ENCODE results near the gene STAMBPL1. TPM values are rescaled to one million over a fixed set of nuclear protein-coding genes. Genes with fewer than 3 reads are reported as not detected.

STAMBPL1 gene
- total RNA-seq, 1 donor from 2014 or later, result 8.4 TPM

DNA sequence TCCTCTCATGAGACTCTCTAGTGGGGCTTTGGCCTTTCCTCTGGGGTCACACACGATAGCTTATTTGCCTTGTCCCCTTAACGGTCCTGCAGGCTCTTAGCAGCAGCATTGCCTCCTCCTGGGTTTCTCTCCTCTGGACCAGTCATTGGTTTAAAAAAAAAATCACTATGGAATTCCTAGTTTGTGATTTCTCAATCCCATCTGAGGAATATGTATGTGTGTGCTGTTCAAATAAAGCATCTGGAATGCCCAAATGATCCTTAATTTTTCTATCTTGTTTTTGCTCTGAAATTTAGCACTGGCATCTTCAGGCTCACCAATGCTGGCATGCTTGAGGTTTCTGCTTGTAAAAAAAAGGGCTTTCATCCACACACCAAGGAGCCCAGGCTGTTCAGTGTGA, 42.0 kb downstream of the STAMBPL1 start:
- H3K4me1 Mint-ChIP-seq (ENCODE audit: unreplicated experiment), result peaks cover 22% of the 10 kb centered on the region
- no peaks in the 10 kb centered on the region for H3K36me3 Mint-ChIP-seq
- H3K4me3 Mint-ChIP-seq, result no peak overlapping the region
- no peaks in the 10 kb centered on the region for H3K9me3 Mint-ChIP-seq
- TF ChIP-seq, protein P1, sequence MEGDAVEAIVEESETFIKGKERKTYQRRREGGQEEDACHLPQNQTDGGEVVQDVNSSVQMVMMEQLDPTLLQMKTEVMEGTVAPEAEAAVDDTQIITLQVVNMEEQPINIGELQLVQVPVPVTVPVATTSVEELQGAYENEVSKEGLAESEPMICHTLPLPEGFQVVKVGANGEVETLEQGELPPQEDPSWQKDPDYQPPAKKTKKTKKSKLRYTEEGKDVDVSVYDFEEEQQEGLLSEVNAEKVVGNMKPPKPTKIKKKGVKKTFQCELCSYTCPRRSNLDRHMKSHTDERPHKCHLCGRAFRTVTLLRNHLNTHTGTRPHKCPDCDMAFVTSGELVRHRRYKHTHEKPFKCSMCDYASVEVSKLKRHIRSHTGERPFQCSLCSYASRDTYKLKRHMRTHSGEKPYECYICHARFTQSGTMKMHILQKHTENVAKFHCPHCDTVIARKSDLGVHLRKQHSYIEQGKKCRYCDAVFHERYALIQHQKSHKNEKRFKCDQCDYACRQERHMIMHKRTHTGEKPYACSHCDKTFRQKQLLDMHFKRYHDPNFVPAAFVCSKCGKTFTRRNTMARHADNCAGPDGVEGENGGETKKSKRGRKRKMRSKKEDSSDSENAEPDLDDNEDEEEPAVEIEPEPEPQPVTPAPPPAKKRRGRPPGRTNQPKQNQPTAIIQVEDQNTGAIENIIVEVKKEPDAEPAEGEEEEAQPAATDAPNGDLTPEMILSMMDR (conservative IDR thresholded peaks at IDR 0.05), result no peak
- DNase-seq (ENCODE audit: extremely low spot score, unreplicated experiment), result no peak
- H3K27me3 Mint-ChIP-seq, result no peaks in the 10 kb centered on the region
- no peak overlapping the region for H3K27ac Mint-ChIP-seq

DNA sequence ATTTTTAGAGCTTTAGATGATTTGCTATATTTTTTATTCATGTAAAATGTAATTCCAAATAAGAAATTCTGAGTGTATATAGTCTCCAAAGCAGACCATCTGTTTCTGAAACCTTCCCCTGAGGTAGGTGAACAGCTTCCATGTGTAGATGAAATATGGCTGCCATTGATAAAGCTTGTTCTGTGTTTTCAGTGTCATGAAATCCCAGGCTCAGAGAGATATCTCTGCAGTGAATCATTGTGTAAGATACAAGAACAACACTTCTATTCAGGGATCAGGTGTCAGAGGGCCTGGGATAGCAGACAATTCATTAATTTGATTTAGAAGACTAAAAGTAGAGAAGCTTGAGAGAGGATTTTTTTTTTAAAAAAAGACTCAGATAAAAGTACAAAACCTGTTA, 43.5 kb downstream of the STAMBPL1 start:
- peaks cover 29% of the 10 kb centered on the region for H3K4me1 Mint-ChIP-seq (ENCODE audit: unreplicated experiment)
- TF ChIP-seq, protein P1 (conservative IDR thresholded peaks at IDR 0.05), result no peak
- no peak for DNase-seq (ENCODE audit: extremely low spot score, unreplicated experiment)
- no peaks in the 10 kb centered on the region for H3K27me3 Mint-ChIP-seq
- H3K36me3 Mint-ChIP-seq, result no peaks in the 10 kb centered on the region
- no peaks in the 10 kb centered on the region for H3K9me3 Mint-ChIP-seq
- no peak overlapping the region for H3K4me3 Mint-ChIP-seq
- H3K27ac Mint-ChIP-seq, result no peak overlapping the region

DNA sequence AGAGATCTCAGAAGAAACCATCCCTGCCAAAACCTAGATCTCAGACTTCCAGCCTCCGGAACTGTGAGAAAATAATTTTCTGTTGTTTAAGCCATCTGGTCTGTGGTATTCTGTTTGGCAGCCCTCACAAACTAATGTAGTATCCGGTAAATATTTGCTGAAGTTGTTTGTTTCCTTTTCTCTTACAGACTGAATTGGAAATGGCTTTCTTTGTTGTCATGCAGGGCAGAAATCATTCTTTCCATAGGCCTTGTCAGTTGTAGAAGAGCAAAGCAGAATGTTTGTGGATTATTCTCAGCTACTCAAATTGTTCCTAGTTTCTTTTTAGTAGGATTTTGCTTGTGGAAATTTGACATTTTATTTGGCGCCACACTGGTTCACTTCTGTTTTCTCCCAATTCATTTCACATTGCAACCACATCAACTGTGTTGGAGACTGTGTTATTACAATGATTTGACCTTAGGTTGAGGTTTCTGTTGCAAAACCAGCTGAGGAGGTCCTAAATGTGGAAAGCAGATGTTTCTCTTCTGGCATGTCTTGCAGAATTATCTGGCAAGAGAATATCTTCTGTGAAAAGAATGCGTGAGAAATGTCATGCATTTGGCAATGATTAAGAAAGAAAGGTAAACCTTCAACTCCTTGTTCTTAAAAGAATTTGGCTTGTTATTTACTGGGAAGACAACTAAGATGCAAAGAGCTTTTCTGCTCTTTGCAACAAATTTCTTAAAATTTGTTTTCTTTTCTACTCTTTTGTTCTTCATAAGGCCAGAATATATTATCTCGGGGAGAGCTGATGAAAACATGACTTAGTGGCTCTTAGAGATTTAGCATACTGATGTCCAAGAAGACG, 46.7 kb downstream of the STAMBPL1 start:
- peaks cover 28% of the 10 kb centered on the region for H3K4me1 Mint-ChIP-seq (ENCODE audit: unreplicated experiment)
- TF ChIP-seq, protein P1 (conservative IDR thresholded peaks at IDR 0.05), result no peak
- H3K27ac Mint-ChIP-seq, result no peak overlapping the region
- H3K4me3 Mint-ChIP-seq, result no peak overlapping the region
- H3K27me3 Mint-ChIP-seq, result no peaks in the 10 kb centered on the region
- no peaks in the 10 kb centered on the region for H3K9me3 Mint-ChIP-seq
- no peaks in the 10 kb centered on the region for H3K36me3 Mint-ChIP-seq
- no peak for DNase-seq (ENCODE audit: extremely low spot score, unreplicated experiment)

DNA sequence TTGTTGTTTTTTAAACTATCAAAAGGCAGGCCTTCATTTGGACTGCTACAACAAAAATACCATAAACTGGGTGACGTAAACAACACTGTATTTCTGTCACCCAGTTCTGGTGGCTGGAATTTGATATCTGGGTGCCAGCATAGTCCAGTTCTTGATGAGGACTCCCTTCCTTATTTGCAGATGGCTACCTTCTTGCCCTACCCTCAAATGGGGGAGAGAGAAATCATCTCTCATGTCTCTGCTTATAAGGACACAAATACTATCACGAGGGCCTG, 47.3 kb downstream of the STAMBPL1 start:
- no peak overlapping the region for H3K27ac Mint-ChIP-seq
- TF ChIP-seq, protein P1 (conservative IDR thresholded peaks at IDR 0.05), result no peak
- peaks cover 25% of the 10 kb centered on the region for H3K4me1 Mint-ChIP-seq (ENCODE audit: unreplicated experiment)
- H3K9me3 Mint-ChIP-seq, result no peaks in the 10 kb centered on the region
- H3K4me3 Mint-ChIP-seq, result no peak overlapping the region
- H3K36me3 Mint-ChIP-seq, result no peaks in the 10 kb centered on the region
- DNase-seq (ENCODE audit: extremely low spot score, unreplicated experiment), result no peak
- H3K27me3 Mint-ChIP-seq, result no peaks in the 10 kb centered on the region

DNA sequence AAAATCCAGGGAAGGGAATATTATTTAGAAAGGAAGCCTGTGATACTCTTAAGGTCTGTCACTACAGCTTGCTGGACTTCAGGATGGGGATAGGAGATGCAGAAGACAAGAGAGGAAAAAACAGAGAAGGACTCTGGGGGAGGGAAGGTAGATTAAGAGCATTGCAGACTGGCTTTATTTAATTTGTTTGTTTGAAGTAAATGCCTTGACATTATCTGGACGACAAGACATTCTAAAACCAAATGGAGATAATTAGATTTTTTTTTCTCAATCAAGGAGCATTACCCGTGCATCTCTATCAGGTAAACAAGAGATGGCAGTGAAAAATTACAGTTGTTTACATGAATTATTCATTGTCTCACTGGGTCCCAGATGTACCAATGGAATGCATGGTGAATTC, 48.2 kb downstream of the STAMBPL1 start:
- Mint-ChIP-seq H3K9me3 (no peaks in the 10 kb centered on the region), H3K36me3 (no peaks in the 10 kb centered on the region), H3K4me1 (ENCODE audit: unreplicated experiment) (peaks cover 32% of the 10 kb centered on the region), H3K27me3 (peaks cover 3% of the 10 kb centered on the region), H3K27ac (no peak overlapping the region), H3K4me3 (no peak overlapping the region)
- no peak for DNase-seq (ENCODE audit: extremely low spot score, unreplicated experiment)
- TF ChIP-seq, protein P1 (conservative IDR thresholded peaks at IDR 0.05), result no peak

Data from type B pancreatic cell (in vitro differentiated cells).